NB4 (cell line): ENCODE measurements around the gene CPXM2.

Experiments
- DNase-seq: peaks from one replicate; pipeline ENCODE4 v3.0.0; 2010; ENCODE audit warnings: low read depth
- H3K4me3 ChIP-seq: one replicate; pipeline ENCODE4 v1.5.1; 2011; ENCODE audit warnings: mild to moderate bottlenecking, low read depth, low read length, moderate library complexity
- MYC ChIP-seq: IDR thresholded peaks from 2 replicates; pipeline ENCODE4 v1.6.1; 2011; ENCODE audit warnings: low read depth, low read length
- POLR2A ChIP-seq: IDR thresholded peaks from 2 replicates; pipeline ENCODE4 v1.6.1; 2011; ENCODE audit warnings: mild to moderate bottlenecking; ENCODE audit not compliant: insufficient read length; ENCODE audit errors: extremely low read depth
- TF ChIP-seq, protein P1 (sequence below): IDR thresholded peaks from 2 replicates; pipeline ENCODE4 v1.6.1; 2011; ENCODE audit warnings: low read depth, low read length
- TF ChIP-seq, protein P2 (sequence below): IDR thresholded peaks from one replicate; pipeline ENCODE4 v1.5.1; 2012; ENCODE audit warnings: low read depth, low read length

The CPXM2 gene

DNA sequence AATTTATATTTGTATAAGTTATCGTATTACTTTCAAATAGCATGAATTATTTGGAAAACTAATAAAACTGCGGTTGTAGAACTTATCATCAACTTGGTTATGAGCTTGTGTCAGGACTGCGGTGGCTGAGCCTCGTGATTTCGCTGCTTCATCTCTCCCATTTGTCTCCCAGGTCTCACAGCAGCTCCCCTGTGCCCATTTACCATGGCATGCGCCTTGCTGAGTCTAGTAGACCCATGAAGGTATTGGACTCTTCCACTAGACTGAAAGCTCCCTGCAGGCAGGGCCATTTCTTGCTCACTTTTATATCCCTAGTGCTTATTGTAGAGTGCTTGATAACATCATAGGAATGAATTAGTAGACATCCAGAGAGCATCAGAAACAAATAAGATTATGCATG is 53.9 kb downstream of the CPXM2 start:
- TF ChIP-seq POLR2A (no peak), MYC (no peak)
- TF ChIP-seq, protein P1, sequence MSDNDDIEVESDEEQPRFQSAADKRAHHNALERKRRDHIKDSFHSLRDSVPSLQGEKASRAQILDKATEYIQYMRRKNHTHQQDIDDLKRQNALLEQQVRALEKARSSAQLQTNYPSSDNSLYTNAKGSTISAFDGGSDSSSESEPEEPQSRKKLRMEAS, result no peak
- TF ChIP-seq, protein P2, sequence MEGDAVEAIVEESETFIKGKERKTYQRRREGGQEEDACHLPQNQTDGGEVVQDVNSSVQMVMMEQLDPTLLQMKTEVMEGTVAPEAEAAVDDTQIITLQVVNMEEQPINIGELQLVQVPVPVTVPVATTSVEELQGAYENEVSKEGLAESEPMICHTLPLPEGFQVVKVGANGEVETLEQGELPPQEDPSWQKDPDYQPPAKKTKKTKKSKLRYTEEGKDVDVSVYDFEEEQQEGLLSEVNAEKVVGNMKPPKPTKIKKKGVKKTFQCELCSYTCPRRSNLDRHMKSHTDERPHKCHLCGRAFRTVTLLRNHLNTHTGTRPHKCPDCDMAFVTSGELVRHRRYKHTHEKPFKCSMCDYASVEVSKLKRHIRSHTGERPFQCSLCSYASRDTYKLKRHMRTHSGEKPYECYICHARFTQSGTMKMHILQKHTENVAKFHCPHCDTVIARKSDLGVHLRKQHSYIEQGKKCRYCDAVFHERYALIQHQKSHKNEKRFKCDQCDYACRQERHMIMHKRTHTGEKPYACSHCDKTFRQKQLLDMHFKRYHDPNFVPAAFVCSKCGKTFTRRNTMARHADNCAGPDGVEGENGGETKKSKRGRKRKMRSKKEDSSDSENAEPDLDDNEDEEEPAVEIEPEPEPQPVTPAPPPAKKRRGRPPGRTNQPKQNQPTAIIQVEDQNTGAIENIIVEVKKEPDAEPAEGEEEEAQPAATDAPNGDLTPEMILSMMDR, result no peak
- no peak for DNase-seq
- no peak overlapping the region for H3K4me3 ChIP-seq

DNA sequence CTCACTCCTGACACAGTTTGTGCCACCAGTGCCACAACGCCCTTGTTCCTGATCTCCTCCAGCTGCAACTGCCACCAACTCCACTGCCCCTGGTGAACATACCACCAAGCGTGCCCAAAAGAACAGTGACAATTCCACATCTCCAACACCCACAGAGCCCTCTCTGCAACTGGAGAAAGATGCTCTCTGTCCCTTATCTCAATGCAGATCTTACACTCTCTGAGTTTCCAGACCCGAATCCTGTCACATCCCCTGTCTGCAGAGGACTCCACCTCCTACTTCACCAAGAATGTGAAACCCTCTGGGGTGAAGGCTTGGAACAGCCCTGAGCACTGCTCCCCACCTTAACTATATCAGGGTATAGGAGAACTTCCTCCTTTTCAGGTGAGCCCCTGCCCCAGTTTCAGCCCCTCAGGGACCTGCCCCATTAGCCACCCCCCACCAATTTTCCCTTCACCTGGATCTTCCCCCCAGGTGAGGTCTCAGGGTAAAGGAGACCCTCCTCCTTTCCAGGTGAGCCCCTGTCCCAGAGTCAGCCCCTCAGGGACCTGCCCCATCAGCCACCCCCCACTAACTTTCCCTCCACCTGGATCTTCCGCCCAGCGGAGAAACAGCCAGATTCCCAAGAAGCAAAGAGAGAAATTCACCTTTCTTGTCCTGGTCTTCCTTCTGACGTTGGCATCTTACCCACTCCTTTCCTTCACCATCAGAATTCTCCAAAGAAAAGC is 55.0 kb downstream of the CPXM2 start:
- DNase-seq, result no peak
- TF ChIP-seq POLR2A, result no peak
- TF ChIP-seq, protein P1, result no peak
- no peak overlapping the region for H3K4me3 ChIP-seq

DNA sequence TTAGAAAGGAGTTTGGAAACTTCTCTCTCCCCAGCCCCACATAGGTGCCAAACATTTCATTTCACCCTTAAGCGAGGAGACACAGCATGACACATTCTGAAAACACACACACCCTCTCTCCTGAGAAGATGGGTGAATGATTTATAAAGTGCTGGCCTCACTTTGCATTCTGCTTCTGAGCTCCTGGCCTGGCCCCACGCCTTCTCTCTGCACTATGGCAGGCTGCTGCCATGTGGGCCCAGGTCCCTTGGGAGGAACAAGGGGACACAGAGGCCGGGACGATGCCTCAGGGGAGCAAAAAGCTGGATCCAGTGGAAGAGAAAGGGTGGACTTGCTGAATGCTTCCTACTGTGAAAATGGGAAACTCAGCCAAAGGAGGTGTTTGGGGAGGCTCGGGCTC is 56.0 kb downstream of the CPXM2 start:
- DNase-seq, result no peak
- no peak overlapping the region for H3K4me3 ChIP-seq
- no peak for TF ChIP-seq MYC
- no peak for TF ChIP-seq POLR2A
- TF ChIP-seq, protein P1, result no peak
- TF ChIP-seq, protein P2, result no peak

DNA sequence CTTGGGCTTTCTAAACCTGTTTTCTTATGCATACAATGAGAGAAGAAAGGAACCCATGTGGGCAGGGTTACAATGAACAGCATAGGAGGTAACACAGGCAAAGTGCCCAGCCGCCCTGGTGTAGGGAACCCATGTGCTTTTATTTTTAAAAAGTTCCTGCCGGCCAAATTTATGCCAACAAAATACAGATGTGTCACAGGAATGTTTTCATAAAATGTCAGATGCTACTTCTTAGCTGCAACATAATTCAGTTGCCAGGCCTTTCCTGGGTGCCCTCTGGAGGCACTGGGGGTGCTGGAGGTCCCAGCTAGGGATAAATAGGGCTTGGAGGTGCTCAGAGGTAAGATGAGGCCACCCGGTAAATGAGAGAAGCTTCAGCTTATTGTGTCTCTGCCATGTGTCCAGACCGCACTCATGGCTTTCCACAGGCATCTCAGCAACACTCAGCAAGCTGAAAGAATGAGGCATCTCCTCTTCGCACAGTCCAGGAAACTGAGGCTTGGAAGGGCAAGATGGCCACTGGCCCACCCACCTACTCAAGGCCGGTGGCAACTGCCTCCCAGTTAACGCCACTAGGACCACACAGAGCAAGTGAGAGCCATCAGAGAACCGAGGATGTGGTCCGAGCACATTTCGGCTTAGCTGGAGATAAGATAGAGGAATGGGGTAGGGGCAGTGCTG is 58.3 kb downstream of the CPXM2 start:
- TF ChIP-seq, protein P2, result no peak
- TF ChIP-seq POLR2A, result no peak
- TF ChIP-seq MYC, result no peak
- TF ChIP-seq, protein P1, result no peak
- no peak for DNase-seq
- no peak overlapping the region for H3K4me3 ChIP-seq

DNA sequence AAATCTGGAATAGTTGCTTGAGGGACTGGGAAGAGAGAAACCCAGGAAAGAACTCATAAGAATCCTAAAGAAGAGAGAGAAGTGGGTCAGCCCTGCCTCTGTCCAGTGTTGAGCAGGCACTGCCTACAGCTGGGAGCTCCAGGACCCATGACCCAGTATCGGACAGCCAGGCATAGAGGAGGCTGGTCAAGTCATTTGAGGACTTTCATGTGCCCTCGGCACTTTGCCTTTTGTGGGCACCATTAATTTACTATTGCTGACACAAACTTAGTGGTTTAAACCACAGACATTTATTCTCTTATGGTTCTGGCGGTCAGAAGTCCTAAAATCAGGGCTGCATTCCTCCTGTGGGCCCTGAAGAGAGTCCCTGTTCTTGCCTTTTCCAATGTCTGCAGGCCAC is 60.3 kb downstream of the CPXM2 start:
- no peak for TF ChIP-seq POLR2A
- TF ChIP-seq, protein P1, result no peak
- no peak for TF ChIP-seq MYC
- TF ChIP-seq, protein P2, result no peak
- no peak for DNase-seq
- H3K4me3 ChIP-seq, result no peak overlapping the region

DNA sequence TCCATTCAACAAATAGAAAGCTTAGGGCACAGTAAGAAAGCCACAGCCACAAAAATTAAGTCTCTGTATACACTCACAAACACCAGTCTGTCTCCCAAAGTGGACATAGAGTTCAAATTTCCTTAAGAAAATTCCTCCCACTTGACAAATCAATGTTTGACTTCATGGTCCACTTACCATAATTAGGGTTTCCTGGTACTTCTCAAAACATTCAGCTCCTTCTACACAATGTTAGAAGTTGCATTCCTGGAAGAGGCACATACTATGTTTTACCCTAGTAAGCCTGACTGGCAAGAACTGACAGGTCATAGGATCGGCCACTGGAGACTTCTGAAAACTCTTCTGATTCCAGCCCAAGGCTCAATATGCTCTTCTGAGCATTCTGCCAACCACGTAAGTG is 70.5 kb downstream of the CPXM2 start:
- DNase-seq, result no peak
- TF ChIP-seq, protein P2, result no peak
- TF ChIP-seq POLR2A, result no peak
- no peak for TF ChIP-seq MYC
- TF ChIP-seq, protein P1, result no peak
- H3K4me3 ChIP-seq, result no peak overlapping the region
